ENCODE measurements around the gene ELAVL3.

- TF ChIP-seq CTCF (IDR thresholded peaks at IDR 0.05) (no peak), POLR2A (IDR thresholded peaks at IDR 0.05) (no peak)
Measured at GRCh38 chr19:11408591-11408990, 72.3 kb downstream of the ELAVL3 start.
